HG03103 (cell line): ENCODE results near the gene CABLES2.

Experiments used
- ATAC-seq: cut with Tn5 transposase; IDR thresholded peaks from one replicate; pipeline ENCODE4 v1.9.1; 2021; ENCODE audit warnings: low read depth; ENCODE audit not compliant: unreplicated experiment

Gene CABLES2

DNA sequence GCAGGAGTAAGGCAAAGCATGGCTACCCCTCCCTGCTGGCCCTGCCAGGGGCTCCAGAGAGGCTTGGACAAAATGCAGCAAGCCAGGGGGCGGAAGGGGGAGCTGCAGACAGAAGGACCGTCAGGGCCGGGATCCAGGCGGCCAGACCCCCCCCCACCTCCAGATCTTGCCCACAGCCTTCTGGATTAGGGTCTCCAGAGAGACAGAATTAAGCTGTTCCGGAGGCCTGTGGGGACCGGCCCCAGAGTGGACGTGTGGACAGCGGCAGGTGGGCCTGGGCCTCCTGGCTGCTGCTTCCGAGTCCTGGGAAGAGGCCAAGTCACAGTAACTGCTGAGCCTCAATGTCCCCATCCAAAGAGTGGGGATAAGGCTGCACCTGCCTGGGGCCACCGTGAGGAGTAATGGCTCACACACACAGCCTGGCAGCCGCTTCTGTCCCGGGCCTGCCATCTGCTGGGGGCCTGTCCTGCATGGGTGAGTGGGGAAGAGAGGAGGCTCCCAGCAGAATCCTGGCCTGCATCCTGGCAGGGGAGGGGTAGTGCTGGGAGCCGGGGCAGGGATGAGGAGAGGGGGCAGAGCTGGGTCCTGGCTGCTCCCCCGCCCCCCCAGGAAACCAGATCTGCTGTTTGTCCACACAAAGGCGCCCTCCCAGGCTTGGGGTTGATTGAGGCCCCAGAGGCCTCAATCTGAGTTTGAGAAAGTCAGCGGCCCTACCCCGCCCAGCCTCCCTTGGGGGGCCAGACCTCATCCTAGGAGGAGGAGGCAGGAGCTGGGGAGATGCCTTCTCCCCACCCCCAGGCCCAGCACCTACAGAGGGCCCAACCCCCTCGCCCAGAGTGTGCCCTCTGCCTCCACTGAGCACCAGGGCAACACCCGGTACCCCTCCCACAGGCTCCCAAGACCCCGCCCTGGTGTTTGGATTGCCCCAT lies 43.8 kb downstream of the CABLES2 start:
- ATAC-seq = no peak

DNA sequence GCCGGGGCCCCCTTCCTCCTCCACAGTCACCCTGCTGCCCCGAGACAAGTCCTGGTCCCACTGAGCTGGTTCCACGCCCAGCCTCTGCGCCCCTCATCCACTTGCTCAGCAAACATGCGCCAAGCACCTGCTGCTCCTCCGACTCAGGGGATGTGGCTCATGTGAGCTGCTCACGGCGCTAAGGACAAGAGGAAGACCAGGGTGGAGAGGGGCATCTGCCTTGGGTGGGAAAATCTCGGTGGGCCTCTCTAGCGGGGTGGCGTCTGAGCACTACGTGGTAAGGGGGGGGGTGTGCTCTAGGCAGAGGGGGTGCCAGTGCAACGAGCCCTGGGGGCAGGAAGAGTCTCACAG lies 44.5 kb downstream of the CABLES2 start:
- no peak for ATAC-seq

DNA sequence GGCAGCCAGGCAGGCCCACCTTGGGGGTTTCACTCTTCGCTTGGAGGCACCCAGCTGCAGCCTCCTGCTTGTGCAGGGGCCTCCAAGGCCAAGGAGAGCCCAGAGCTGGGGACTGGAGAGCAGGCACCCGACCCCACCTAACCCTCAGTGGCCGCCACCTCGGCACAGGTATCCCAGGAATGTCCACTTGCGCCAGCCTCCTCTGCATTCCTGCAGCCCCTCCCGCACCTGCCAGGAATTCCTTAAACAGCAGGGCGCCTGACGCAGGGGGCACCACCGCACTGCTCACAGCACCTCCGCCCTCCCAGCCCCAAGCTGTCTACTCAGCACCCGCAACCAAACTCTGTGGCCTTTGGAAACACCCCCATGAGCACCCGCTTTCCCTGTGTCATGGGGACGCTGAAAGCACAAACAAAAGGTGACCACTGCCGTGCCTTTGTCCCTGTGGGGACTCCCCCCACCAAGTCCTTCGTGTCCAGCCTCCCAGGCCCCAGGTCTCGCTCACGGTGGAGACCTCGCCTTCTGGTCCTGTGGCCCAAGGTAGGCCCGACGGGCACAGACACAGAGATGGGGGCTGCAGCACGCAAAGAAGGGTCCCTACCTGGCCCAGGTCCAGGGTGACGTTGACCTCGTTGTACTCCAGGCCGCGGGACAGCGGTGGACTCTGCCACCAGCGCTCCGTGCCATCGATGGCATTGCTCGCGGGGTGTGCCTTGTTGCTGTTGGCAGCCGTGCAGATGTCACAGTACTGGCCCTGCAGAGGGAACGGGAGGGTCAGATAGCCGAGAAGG lies 45.1 kb downstream of the CABLES2 start:
- no peak for ATAC-seq

DNA sequence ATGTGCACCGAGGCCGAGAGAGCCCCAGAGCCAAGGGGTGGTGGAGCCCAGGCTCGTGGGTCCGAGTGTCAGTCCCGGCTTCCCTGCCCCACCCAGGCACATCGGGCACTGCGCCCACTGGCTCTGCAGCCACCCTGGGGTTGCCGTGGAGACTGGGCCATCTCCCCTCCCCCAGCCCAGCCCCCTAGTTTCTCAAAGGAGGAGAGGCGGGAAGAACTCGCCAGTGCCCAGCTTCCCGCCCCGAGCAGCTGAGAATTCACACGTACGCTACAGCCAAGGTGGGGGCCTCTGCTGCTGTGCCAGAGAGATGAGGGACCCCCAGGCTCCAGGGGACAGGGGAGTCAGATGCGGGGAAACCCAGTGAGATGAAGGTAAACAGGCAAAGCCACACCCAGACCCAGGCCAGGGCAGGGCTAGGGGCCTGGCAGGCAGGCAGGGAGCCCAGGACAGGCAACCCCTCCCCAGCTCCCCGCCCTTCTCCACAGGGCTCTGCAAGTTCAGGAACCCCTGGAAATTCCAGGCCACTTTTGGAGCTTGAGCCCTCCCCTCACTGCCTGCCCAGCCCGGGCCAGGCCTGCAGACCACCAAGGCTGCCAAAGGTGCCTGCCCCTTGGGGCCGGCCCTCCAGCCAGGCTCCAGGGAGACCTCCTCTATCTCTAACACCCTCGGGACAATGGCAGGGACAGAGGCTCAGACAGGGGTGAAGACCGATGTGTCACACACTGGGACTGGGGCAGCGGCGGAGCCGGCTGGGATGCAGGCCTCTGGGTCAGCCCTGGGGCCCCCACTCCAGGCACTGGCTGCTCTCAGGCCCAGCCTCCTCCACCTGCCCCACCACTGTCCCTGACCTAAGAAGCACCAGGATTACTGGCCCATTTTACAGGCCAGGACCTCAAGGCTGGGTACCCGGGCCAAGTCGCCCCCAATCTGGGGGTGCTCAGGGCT lies 46.0 kb downstream of the CABLES2 start:
- ATAC-seq = no peak

DNA sequence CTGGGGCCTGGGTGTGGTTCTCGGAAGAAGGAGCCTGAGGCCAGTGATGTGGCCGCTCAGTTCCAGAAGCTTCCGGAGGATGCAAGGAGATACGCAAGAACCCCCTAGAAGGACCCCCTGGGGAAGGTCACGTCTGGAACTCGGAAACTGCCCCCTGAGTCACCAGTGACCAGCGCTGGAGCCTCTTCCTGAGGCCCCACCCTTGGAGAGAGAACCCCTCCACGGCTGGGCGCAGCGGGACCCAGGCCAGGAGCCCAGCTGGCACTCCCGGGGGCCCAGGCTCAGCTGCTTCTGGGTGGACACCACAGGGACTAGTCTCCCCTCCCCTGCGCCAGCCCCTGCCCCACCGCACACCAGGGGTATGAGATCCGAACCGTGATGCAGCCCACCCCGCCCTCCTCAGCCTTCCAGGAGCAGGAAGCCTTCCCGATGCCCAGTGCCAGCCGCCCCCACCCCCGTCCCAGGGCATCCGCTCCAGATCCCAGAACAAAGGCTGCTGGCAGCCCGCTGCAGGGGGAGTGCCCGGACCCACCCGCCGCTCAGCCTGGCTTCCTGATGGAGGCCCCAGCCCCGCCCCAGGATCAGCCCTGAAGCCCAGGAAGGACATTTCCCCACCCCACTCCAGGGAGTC lies 47.5 kb downstream of the CABLES2 start:
- ATAC-seq = no peak

DNA sequence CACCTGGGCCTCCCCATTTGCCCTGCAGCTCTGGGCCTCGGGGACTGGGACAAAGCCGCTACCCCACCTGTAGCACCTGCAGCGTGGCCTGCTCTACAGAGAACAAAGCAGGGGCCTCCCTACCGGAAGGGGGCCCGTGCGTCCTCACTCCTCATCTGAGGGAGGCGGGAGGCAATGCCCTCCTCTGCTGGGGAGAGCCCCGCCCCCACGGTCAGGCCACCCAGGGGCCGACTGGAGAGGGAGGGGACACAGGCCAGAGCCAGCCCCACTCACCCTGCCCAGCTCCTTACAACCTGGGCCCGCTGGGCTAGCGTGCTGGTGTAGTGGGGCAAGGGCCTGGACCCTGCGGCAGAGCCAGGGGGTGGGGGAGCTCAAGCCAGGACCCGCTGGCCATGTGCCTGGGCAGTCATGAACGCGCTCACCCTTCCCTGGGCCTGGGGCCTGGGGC lies 48.0 kb downstream of the CABLES2 start:
- no peak for ATAC-seq

DNA sequence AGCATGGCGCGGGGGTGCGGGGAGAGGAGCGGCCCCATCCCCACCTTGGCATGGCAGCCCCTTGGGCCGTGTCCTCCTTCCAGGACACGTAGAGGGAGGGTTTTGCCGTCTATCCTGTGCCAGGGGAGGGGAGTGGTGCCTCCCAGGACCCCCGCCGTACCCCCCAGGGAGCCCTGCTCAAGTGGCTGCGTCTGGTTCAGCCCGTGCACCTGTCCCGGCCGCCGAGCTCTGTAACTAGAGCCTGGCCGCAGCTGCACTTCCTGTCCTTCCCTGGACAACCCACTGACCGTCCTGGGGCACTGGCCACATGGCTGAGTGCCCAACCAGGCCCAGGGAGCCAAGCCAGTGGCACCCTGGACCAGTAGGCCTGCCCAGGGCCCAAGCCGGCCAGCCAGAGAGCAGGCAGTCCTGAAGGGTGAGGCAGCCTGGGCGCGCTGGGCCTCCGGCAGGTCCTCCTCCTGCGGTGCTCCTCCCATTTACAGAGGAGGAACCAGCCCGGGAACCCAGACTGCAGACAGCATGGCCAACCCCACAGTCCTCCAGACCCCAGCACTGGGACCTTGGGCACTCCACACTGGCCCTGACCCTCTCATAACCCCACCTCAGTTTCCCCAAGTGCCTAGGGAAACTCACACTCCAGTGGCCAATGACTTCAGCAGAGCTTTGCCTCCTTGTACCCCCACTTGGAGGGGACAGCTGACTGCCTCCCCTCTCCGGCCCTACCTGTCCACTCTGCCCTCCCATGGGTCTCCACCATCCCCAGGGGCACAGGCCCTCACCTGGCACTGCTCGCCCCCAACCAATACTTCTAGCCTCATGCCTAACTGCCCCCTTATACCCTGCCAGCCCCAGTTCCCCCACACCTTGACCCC lies 48.7 kb downstream of the CABLES2 start:
- ATAC-seq = no peak

DNA sequence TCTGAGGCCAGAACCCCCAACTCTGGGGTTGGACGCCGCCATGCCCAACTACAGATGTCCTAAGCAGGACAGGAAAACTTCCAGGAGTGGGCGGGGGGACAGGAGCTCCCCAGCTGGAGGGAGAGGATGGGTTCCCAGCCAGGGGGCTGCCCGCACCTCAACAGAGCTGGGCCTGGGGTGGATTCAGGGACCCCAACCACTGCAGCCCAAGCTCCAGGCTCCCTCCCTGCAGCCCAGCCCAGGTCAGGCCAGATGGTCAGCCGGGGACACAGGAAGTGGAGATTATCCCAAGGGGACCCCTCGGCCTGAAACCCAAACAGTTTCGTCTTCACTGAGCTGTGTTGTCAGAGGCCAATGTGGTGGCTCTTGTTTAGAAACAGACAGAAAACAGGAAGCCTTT lies 49.4 kb downstream of the CABLES2 start:
- ATAC-seq = no peak

DNA sequence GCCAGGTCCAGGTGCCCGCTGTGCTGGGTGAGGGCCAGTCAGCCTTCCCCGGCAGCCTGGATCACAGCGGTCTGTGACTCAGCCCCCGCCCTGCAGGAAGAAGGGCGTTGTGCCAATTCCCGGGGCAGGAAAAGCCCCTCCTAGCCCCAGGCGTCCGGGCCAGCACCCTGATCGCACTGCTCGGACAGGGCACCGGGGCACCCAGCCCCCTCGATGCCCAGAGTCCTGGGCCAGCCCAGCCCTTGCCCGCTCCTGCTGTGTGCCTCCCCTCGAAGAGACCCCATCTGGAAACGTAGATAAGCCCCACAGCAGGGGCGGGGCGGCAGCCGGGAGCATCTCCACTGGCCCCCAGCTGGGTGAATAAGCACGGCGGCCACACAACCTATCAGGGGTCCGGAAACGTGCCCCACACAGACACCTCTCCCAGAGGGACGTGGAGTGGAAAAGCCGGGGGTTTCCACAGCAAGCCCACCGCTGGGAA lies 49.9 kb downstream of the CABLES2 start:
- no peak for ATAC-seq

DNA sequence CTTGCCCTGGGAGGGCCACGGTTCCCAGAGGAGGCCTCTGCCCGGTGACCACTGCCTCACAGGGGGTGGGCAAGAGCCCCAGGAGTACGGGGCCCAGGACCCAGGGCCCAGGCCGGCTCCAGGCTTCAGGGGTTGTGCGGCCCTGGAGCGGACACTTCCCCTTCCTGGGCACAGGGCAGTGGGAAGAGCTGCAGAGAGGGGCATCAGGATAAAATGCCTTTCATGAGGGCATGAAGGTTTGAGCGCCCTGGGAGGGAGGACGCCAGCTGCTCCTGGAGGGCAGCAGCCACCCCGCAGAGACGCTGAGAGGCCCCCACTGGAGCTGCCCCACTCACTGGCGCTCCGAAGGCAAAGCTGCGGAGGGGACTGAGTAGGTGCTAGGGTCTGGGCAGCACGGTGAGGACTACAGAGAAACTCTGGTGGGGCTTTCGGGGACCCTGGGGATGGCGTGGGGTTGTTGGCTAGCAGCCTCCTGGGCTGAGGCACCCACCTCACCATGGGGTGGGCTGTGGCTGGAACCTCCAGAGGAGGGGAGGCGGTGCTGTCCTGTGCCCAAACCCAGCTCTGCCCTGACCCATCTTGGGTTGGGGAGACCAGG lies 50.4 kb downstream of the CABLES2 start:
- ATAC-seq = no peak

DNA sequence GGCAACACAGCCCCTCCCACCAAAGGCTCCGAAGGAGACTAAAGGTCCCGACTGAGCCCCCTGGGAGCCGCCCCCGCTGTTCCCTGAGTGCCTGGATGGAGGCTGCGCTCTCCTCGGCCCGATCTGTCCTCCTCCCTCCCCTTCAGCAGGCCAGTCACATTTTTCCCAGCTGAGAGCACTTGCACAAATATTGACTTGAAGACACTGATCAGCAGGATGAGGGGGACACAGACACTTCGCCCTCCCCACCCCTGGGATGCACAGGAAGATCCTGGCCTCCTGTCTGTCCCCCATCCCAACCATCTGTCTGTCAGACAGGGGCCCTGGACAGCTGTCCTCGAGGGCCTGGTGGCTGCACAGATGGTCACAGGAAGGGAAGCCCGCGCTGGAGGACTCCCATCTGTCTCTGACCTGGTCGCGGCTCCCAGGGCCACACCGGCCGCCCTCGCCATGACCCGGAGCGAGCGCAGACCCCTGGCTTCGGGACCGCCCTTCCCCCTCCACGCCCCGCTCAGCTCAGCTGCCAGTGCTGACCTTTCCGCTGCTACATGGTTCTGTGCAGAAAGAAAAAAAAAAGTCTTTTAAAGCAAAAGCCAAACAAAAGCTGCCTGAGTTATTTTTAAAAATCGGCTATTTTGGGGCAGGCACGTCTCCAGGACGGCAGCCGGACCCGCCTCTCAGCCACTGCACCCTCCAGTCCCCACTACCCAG lies 51.1 kb downstream of the CABLES2 start:
- ATAC-seq = no peak

DNA sequence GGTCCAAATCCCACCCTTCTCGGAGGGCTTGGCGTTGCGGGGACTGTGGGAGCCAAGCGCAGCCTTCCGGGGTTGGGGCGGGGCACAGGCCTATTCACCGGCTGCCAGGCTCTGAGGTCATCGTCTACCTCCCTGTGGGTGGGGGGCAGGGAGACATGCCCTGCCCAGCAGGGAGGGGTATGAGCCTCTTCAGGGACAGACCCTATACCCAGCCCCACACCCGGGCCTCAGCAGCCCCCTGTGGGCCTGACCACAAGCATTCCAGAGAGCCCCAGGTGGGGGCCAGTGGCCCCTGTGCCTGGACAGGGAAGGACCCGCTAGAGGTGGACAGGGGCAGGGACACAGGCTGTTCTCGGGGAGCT lies 51.6 kb downstream of the CABLES2 start:
- no peak for ATAC-seq

DNA sequence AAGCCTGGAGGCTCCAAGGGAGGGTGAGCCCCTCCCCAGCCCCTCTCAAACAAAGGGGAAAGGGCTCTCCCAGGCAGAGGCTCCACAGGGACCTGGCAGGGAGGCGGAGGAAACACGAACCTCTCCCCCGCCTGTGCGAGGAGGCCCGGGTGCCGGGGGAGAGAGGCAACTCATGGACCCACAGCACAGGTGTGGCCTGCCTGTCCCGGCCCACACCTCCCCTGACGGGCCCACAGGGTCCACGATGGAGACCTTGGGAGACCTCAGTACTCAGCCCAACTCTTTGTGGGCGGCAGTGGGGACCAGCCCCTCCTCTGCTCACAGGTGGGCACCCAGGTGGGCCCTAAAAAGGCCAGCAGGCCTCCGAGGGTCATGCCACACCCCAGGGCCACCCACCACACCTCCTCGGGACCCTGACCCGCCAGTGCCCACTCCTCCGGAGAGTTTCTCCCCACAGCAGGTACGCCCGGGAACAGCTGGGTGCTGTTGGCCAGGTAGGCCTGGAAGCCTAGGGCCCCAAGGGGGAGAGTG lies 52.2 kb downstream of the CABLES2 start:
- no peak for ATAC-seq

DNA sequence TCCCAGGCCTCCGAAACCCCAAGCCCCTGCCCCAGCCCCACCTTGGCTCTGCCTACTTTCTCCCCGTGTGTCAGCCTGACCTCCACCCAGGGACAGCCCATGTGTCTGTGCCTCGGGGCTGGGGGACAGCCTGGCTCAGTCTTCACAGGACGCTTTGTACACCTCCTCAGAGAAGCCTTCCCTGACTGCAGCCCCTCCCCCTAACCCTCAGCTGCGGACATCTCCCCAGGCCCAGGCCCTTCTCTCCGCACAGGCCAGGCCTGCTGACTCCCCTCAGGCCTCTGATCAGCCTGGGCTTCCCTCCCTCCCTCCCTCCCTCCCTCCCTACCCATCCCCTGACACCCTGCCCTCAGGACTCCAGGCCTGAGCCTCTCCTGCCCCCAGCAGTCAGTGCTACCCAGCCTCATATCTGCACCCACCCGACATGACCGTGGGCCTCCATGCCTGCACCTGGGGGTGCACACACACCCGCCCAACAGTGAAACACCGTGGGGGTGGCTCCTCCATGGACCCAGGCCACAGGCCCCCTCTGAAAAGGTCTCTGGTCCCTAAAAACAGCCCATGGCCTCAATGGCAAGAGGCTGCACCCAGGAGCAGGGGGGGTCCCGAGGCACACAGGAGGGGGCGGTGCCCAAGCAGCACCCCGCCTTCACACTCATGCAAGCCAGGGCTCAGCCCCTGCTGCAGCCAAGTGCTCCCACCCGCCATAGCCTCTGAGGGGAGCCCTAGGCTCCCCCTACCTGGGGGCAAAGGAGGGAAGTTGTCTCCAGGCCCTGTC lies 52.9 kb downstream of the CABLES2 start:
- no peak for ATAC-seq

DNA sequence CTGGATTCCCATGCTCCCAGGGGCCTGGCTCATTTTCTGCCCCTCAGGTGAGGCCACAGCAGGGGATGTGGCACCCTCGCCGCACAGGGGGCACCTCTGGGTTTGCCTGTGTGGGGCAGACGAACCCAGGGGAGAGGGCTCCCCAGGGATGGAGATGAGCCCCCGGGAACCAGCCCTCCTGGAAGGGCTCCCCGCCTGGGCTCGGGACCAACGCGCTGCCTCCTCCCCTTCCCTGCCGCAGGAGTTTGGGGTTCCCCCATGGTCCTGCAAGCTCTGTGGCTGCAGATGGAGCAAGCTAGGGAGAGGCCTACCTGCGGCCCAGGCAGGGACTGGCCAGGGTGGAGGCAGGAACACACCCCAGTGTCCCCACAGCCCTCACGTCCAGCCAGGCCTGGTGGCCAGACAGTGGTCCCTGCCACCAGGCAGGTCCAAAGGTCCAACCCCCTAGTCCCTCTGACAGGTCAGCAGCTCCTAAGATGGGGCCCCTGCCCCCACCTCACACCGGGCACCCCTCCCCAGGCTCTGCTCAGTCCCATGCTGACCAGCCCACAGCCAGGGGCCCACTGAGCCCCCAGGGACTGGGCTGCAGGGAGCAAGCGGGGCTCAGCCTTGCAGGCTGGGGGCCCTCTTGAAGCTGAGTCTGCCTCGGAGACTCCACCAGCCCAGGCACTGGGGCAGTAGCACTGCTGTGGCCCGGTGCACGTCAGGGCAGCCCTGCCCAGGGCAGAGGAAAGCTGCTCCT lies 53.6 kb downstream of the CABLES2 start:
- no peak for ATAC-seq
